GM19193 (cell line): ENCODE results near the gene PPP2R5C.

ENCODE experiments used
- POLR2A ChIP-seq: IDR thresholded peaks from 4 replicates; pipeline ENCODE4 v1.6.1; 2011; ENCODE audit not compliant: insufficient read depth, insufficient read length; ENCODE audit errors: extremely low read depth

PPP2R5C gene

DNA sequence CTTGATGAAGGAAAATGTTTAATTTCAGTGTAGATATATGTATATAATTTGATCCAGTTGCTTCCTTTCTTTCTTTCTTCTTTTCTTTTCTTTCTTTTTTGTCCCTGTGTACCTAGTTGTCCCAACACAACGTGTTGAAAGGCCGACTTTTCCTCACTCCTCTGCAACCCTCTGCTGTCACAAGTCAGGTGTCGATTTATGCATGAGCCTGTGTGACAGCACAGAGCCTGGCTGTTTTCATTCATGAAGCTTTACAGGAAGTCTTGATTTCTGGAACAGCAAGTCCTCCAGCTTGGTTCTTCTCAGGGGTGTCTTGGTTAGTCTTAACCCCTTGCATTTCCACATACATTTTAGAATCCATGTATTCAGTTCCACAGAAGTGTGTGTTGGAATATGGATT lies 88.1 kb downstream of the PPP2R5C start:
- TF ChIP-seq POLR2A: no peak

- TF ChIP-seq POLR2A: no peak
Measured at GRCh38 chr14:101851183-101851582, 89.7 kb downstream of the PPP2R5C start.

DNA sequence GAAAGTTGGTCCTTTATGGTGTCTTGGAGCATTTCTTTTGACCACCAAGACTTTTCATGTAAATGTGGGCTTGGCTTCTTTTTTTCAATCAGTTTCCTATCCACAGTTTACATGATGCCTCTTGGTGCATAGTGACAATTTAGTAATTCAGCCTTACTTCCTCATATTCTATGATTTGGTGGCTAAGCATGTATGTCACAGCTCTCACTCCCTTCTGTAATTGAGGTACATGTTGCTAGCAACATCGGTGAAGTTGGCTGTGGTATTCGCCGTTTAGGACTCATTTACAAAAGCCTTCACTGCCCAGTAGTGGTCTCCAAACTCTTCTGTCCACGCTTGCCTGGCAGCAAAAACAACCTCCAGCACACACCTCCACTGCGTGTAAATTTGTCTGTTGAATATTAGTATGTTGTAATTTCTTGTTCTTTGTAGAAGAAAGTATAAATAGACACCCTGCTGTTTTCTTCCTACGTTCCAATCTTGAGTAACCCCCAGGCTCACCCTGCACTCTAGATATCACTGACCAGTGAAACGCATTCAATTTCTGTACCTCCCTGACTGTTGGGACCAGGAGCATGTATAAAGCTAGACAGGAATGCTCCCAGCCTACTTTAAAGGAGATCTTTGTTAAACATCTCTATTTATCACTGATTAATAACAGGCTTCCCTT lies 90.4 kb downstream of the PPP2R5C start:
- no peak for TF ChIP-seq POLR2A

- no peak for TF ChIP-seq POLR2A
Measured at GRCh38 chr14:101852785-101853184, 91.3 kb downstream of the PPP2R5C start.

DNA sequence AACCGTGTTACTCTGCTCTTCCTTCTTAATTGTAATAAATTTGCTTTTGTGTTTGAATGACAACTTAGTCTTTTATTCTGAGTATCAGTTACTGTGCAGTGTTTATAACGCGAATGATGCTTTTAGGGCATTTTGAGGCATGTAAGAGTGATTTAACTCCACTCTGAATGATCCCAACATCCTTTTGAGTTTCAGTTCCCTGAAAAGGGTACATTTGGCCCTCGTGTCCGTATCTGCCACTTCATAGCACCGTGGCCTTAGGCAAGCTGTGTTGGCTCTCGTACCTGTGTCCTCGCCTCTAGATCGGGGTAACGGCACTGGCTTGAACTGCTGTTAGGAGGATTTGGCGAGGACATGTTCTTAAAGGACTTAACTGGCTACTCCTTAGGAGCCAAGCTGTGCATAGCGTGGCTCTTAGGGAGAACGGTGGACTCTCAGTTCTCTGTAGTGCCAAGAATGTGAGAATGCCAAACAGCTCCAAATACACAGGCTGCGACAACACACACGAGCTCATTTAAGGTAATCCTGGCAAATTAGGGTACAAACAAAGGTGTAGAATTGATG lies 92.0 kb downstream of the PPP2R5C start:
- no peak for TF ChIP-seq POLR2A

DNA sequence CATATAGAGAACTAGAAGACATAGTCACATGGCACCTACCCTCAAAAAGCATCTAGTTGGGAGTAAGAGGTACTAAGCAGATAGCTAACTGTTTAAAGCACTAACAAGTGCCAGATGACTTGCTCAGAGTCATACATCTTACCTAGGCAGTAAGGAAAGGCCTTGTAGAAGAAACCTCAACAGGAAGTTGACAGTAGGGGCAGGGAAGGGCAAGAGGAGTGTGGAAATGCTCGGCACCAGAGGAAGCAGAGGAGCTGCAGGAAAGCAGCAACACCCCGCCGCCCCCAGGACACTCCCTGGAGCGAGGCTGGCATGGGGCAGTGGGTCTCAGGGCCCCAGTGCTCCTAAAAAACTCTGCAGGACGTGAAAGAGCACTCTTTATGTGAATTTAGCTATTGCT lies 92.9 kb downstream of the PPP2R5C start:
- no peak for TF ChIP-seq POLR2A

DNA sequence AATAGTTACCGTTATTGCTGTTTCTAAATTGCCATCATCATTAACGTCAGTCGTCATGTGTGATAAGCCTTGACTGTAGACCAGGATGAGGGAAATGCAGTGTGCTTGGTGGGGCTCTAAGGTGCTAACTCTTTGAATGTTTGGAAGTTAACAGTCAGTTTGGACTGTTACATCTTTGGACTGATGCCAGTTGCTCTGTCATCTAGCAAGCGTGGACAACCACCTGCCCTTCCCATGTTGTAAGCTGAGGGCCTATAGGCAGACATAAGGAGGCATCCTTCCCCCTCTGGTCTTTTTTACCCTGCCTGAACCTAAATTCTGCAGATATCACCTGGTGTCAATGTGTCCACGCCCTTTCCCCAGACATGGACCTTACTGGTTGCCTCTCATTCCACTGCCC lies 94.4 kb downstream of the PPP2R5C start:
- no peak for TF ChIP-seq POLR2A

- TF ChIP-seq POLR2A: no peak
Measured at GRCh38 chr14:101856536-101856935, 95.0 kb downstream of the PPP2R5C start.

DNA sequence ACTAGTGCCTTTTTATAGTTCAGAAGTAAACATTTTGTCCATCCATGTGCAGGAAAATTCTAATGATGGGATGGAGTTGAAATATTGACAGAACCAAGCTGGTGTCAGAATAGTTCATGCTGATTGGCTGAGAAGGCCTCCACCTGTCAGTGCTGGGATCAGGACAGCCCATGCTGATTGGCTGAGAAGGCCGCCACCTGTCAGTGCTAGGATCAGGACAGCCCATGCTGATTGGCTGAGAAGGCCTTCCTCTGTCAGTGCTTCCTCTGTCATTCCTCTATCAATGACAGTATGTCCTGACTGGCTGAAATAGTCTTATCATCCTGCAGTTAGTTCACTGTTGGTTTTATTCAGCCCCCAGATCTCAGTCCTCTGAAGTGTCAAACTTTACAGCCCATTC lies 95.7 kb downstream of the PPP2R5C start:
- no peak for TF ChIP-seq POLR2A

DNA sequence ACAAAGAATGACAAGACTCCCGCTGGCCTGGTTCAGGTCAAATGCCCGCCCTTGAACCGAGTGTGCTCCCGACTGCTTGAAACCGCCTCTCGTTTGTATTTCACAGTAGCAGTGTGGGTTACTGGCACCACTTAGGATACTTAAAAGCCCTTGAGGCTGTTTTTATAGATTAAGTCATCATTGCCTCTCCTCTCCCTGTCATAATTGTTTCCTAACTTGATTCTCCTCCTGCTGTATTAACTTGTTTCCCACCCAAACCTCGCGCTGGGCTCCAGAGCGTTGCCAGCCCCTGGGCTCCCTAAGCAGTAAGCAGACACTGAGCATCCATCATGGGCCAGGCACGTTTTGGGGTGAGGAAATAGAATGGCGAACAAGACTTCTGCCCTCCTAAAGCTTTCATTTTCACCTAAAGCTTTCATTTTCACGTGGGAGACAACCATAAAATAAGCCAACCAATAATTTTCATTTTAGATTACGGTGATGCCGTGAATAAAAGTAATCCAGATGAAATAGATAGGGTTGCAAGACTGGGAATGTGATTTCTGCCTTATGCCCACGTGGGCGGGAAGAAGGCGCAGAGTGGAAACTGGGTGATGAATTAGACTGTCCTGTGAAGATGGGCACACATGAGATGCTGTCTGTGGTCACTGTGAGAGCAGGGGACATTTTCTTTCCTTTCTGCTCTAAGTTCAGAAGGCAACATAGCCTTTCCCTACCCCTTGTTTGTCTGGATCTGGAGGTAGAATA lies 97.5 kb downstream of the PPP2R5C start:
- no peak for TF ChIP-seq POLR2A

- no peak for TF ChIP-seq POLR2A
Measured at GRCh38 chr14:101859538-101859902, 98.0 kb downstream of the PPP2R5C start.

DNA sequence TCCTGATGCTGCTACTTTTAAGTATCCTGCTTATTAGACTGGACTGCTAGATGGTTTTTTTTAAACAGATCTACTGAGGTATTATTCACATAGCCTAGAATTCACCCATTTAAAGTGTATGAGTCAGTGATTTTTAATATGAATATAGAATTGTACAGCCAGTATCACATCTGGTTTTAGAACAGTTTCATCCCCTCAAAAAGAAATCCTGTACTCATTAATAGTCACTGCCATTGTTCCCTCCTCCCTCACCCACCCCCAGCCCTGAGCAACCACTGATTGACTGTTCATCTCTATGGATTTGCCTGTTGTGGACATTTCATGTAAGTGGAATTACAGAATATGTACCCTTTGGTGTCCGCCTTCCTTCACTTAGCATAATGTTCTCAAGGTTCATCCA lies 98.4 kb downstream of the PPP2R5C start:
- no peak for TF ChIP-seq POLR2A

GRCh38 chr14:101861464-101861863 lies 100.0 kb downstream of the PPP2R5C start:
- no peak for TF ChIP-seq POLR2A

- TF ChIP-seq POLR2A: no peak
Measured at GRCh38 chr14:101862177-101862576, 100.7 kb downstream of the PPP2R5C start.

DNA sequence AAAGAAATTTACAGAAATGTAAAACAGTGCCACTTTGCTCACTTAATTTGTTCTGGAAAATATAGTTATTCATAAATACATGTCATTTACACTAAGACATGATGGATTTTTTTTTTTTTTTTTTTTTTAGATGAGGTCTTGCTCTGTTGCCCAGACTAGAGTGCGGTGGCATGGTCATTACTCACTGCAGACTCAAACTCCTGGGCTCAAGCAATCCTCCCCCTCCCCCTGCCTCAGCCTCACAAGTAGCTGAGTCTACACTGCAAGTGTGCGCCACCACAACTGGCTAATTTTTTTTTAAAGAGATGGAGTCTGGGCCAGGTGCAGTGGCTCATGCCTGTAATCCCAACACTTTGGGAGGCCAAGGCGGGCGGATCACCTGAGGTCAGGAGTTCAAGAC lies 101.2 kb downstream of the PPP2R5C start:
- no peak for TF ChIP-seq POLR2A

GRCh38 chr14:101865288-101865687 lies 103.8 kb downstream of the PPP2R5C start:
- no peak for TF ChIP-seq POLR2A
